Heart right ventricle (tissue), 16 donors: Measurements from ENCODE around the gene TTK. TPM values are rescaled to one million over a fixed set of nuclear protein-coding genes. Genes with fewer than 3 reads are reported as not detected.

ENCODE experiments used
- ATAC-seq, 8 donors: fragments of 200-7000 bp; cut with Tn5 transposase; one replicate each; pipeline ENCODE4 v1.9.1; 2020; ENCODE audit warnings: mild to moderate bottlenecking in 8 of 8, moderate library complexity in 8 of 8, moderate number of reproducible peaks in 1 of 8
- DNase-seq, 2 donors: peaks; one replicate each; pipeline ENCODE4 v3.0.0-alpha.2; 2020
- H3K27ac ChIP-seq, 10 donors: fragments of 200-600 bp; sonication (generic) in 2 of 10; one replicate each; pipeline versions ENCODE4 v1.5.0 to v1.8.0; 2020 to 2022; ENCODE audit warnings: mild to moderate bottlenecking in 3 of 10
- H3K27me3 ChIP-seq, 7 donors: fragments of 200-600 bp; one replicate each; pipeline ENCODE4 v1.8.0; 2021 to 2022; ENCODE audit warnings: mild to moderate bottlenecking in 2 of 7
- H3K36me3 ChIP-seq, 9 donors: fragments of 200-600 bp; sonication (generic) in 1 of 9; one replicate each; pipeline versions ENCODE4 v1.5.0 to v1.8.0; 2020 to 2022; ENCODE audit warnings: mild to moderate bottlenecking in 2 of 9
- H3K4me1 ChIP-seq, 9 donors: fragments of 200-600 bp; sonication (generic) in 1 of 9; one replicate each; pipeline versions ENCODE4 v1.5.0 to v1.8.0; 2020 to 2022; ENCODE audit warnings: mild to moderate bottlenecking in 4 of 9
- H3K4me3 ChIP-seq, 10 donors: fragments of 200-600 bp; sonication (generic) in 2 of 10; one replicate each; pipeline versions ENCODE4 v1.5.0 to v1.8.0; 2020 to 2022; ENCODE audit warnings: mild to moderate bottlenecking in 7 of 10, moderate library complexity in 2 of 10
- H3K9me3 ChIP-seq, 11 donors: fragments of 200-600 bp in 10 of 11; sonication (generic) in 2 of 11; one replicate each; pipeline versions ENCODE4 v1.5.0 to v1.8.0; 2013 to 2022; ENCODE audit warnings: mild to moderate bottlenecking in 2 of 11, control low read depth in 1 of 11, moderate library complexity in 1 of 11
- WGBS, 2 donors: extraction: QIAGEN DNeasy Blood & Tissue Kit; methylation state at CpG; one replicate each; pipeline ENCODE4 v1.1.7; 2013; ENCODE audit warnings: inconsistent platforms in 1 of 2; 5-methylcytosine and 5-hydroxymethylcytosine counted together
- intact Hi-C, 10 donors: fragments of 100-400 bp; cut with DNase I; formaldehyde crosslinking; loops; one replicate each; pipeline versions ENCODE4 v1.11.1 to v1.14.2; 2022
- long read RNA-seq, 3 donors: library from polyadenylated mRNA; unstranded; transcript quantifications; one replicate each; pipeline ENCODE4 v2.0.0, GENCODE V29; 2020 to 2021
- polyA plus RNA-seq, 2 donors: library from polyadenylated mRNA; stranded (reverse); fragments of 200-250 nt; gene quantifications; one replicate each; pipeline ENCODE4 v1.2.3, GENCODE V29; 2013
- total RNA-seq, 10 donors: library from RNA; stranded (reverse); fragmentation: NEBNext Ultra II Directional in 3 of 10; extraction: Animal tissue kit (Norgen Biotek cat#: 25700) in 3 of 10; gene quantifications; one replicate each; pipeline versions ENCODE4 v1.2.1 to v1.2.4, GENCODE V29; 2021 to 2023
- TF ChIP-seq, protein P1 (sequence below), 9 donors: fragments of 200-600 bp; sonication (generic) in 2 of 9; IDR thresholded peaks; one replicate each; pipeline versions ENCODE4 v1.5.0 to v1.8.0; 2021 to 2022; ENCODE audit warnings: antibody characterized with exemption in 9 of 9, mild to moderate bottlenecking in 5 of 9, moderate library complexity in 1 of 9
- donor health status: Arrhythmogenic right ventricular cardiomyopathy.
- donor health status: ischemic (EF 13 %, LVEDD 7.1; RV severe dilation, severe dysfunction).
- donor health status: healthy with polysubstance abuse.
- donor health status: DM: no; HTN: yes; CAD: no.
- donor health status: DM: no; HTN: no; CAD: no.
- donor health status: ischemic (EF 25% LVEDD 6.9; RV normal size, moderate dysfunction).
- donor health status: ischemic (EF 25% LVEDD 5.7; RV mildly dilated, moderate dysfunction).
- donor health status: healthy.
- donor health status: DM: yes; HTN: yes; CAD: no.
- donor health status: Ischemic cardiomyopathy.
- donor health status: ischemic (EF 35%, LVEDD 5.7; RV mildly dilated, moderate dysfunction).
- donor health status: nonischemic (EF 11% LVEDD 7.7; RV severe dilation, severe dysfunction).
- donor health status: DM: yes; HTN: yes; CAD: no.
- donor health status: PGD.
- donor health status: ischemic (EF 29% LVEDD 5.4; RV normal size, mild dysfunction).
- donor health status: nonischemic (EF 23%, LVEDD 6.1; RV moderate dilation, normal function).

TTK gene
- total RNA-seq (1 to 10 TPM in 1 of 10 donors, under 1 TPM in 7, not detected in 2; 0.19 to 3.4 (median 0.41) TPM), polyA plus RNA-seq (under 1 TPM; 0.15 to 0.17 TPM)
- long read RNA-seq, donor 1, partial matches to known transcripts, result 0 of 1 reads
- long read RNA-seq, donor 1, other reads (novel, unspliced or antisense), result 0 of 1 reads
- long read RNA-seq, donor 2, result 0 reads
- long read RNA-seq, donor 3, result 0 reads

- Histone ChIP-seq H3K27ac (peak within 1 kb of the TSS in 9 of 10 donors; percentile 62 to 92 (median 86)), H3K4me1 (peaks cover 0 to 16% (median 12%) of the 10 kb centered on the region in 9 donors), H3K9me3 (no peaks in the 10 kb centered on the region), H3K4me3 (peak within 1 kb of the TSS; percentile 48 to 82 (median 68)), H3K27me3 (no peaks in the 10 kb centered on the region), H3K36me3 (peaks cover 0 to 5% (median 0%) of the 10 kb centered on the region in 9 donors)
- peak; percentile 90 to 92 for DNase-seq
- 0% methylated on average over 56 of the region's 56 CpGs for WGBS, 2 donors
- TF ChIP-seq, protein P1, sequence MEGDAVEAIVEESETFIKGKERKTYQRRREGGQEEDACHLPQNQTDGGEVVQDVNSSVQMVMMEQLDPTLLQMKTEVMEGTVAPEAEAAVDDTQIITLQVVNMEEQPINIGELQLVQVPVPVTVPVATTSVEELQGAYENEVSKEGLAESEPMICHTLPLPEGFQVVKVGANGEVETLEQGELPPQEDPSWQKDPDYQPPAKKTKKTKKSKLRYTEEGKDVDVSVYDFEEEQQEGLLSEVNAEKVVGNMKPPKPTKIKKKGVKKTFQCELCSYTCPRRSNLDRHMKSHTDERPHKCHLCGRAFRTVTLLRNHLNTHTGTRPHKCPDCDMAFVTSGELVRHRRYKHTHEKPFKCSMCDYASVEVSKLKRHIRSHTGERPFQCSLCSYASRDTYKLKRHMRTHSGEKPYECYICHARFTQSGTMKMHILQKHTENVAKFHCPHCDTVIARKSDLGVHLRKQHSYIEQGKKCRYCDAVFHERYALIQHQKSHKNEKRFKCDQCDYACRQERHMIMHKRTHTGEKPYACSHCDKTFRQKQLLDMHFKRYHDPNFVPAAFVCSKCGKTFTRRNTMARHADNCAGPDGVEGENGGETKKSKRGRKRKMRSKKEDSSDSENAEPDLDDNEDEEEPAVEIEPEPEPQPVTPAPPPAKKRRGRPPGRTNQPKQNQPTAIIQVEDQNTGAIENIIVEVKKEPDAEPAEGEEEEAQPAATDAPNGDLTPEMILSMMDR (IDR thresholded peaks at IDR 0.05), result no peak
- intact Hi-C loops, result loop anchor here in 5 of 10 donors (5.0 to 10.0 kb wide), 4 partner anchors 98 to 770 kb away; partner anchors contain the start of genes BCKDHB (in 4 of the 5) and HMGN3 (in 1 of the 5)
- ATAC-seq, result peak; percentile 100
Measured at GRCh38 chr6:80004173-80005072, at the start of gene TTK. Gene TTK (plus strand): TSS chr6:80004649. CDS start chr6:80005844, 1,195 bp downstream.

- Histone ChIP-seq H3K9me3 (peaks cover 0 to 10% (median 0%) of the 10 kb centered on the region in 11 donors), H3K36me3 (no peaks in the 10 kb centered on the region), H3K27me3 (peaks cover 0 to 8% (median 0%) of the 10 kb centered on the region in 7 donors), H3K4me3 (no peak overlapping the region), H3K27ac (no peak overlapping the region), H3K4me1 (no peaks in the 10 kb centered on the region)
- ATAC-seq (no peak), DNase-seq (no peak)
- TF ChIP-seq, protein P1 (IDR thresholded peaks at IDR 0.05), result no peak
- intact Hi-C loops, result loop anchor here in 1 of 10 donors (5.0 kb wide), 1 partner anchor 132 kb away; no protein-coding TSS in a partner anchor
Measured at GRCh38 chr6:79954849-79955248, 49.6 kb upstream of the TTK start.

DNA sequence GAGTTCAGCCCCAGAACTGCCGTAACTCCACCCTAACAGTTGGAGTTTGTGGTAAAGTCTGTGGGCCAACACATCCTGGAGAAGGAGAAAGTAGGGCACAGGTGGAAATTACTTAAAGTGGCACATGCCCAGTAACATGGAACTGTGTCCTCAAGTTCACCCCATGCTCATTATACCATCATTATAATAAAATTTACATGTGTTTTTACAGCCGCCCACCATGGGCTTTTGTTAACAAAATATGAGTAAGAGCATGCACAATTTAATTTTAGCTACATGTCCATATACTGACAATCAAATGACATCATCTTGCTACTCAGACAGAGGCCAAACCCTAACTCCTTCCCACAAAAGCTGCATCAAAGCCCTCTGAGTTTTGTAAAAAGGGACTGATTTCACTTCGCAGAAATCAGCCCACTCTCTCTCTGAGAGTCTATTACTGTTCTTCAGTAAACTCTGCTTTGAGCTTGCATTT lies 39.8 kb upstream of the TTK start:
- Histone ChIP-seq H3K4me3 (no peak overlapping the region), H3K4me1 (no peaks in the 10 kb centered on the region), H3K27ac (no peak overlapping the region), H3K9me3 (peaks cover 0 to 39% (median 9%) of the 10 kb centered on the region in 11 donors), H3K27me3 (no peaks in the 10 kb centered on the region), H3K36me3 (no peaks in the 10 kb centered on the region)
- TF ChIP-seq, protein P1 (IDR thresholded peaks at IDR 0.05), result no peak
- 91 to 93% methylated on average over 3 of the region's 3 CpGs for WGBS, 2 donors
- DNase-seq (no peak), ATAC-seq (no peak)
- intact Hi-C loops, result no loop called here

GRCh38 chr6:79967178-79967577 lies 37.3 kb upstream of the TTK start:
- H3K36me3 ChIP-seq, result no peaks in the 10 kb centered on the region
- H3K27ac ChIP-seq, result no peak overlapping the region
- no peak for ATAC-seq
- no peaks in the 10 kb centered on the region for H3K4me1 ChIP-seq
- H3K4me3 ChIP-seq, result no peak overlapping the region
- peaks cover 0 to 64% (median 19%) of the 10 kb centered on the region in 11 donors for H3K9me3 ChIP-seq
- DNase-seq, result no peak
- intact Hi-C loops, result no loop called here
- no peaks in the 10 kb centered on the region for H3K27me3 ChIP-seq
- TF ChIP-seq, protein P1 (IDR thresholded peaks at IDR 0.05), result no peak
